ENCODE data around the gene BLTP2.
A peak's percentile ranks its signal among the peaks of the same experiment; 100 is the strongest.
"Not testable (repeated sequence)": the region's sequence is repeated elsewhere in the genome, so short reads cannot be mapped to it uniquely, and the experiment has no call there.

Gene BLTP2

GRCh38 chr17:28646039-28646754, 1.2 kb upstream of the BLTP2 start:
- no peak for DNase-seq (ENCODE audit: low read depth in 3 of 3)

GRCh38 chr17:28645576-28645939, 600 bp upstream of the BLTP2 start:
- DNase-seq (ENCODE audit: low read depth in 3 of 3) = no peak

- DNase-seq (ENCODE audit: low read depth in 3 of 3) = peak in 1 of 3 donors; percentile 8
Measured at GRCh38 chr17:28643983-28644786, 773 bp downstream of the BLTP2 start.

DNA sequence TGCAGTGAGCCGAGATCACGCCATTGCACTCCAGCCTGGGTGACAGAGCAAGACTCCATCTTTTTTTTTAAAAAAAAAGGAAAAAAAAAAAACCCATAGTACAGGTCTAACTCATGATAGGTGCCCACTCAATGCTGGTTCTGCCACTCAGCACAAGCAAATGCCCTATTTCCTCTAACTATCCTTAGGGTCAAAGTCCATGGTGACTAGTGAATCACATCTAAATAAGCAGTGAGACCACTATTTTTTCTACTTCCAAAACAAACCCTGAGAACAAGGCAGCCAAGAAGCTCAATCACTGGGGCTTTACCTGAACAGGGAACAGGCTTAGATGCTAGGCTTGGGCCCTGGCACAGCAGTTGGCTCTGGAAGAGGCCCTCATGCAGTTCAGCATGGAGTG, 3.4 kb downstream of the BLTP2 start:
- no peak for DNase-seq (ENCODE audit: low read depth in 3 of 3)

GRCh38 chr17:28635506-28635905, 9.5 kb downstream of the BLTP2 start:
- no peak for DNase-seq (ENCODE audit: low read depth in 3 of 3)

GRCh38 chr17:28634206-28634865, 10.6 kb downstream of the BLTP2 start:
- no peak for DNase-seq (ENCODE audit: low read depth in 3 of 3)

GRCh38 chr17:28626818-28627217, 18.1 kb downstream of the BLTP2 start:
- no peak for DNase-seq (ENCODE audit: low read depth in 3 of 3)

DNA sequence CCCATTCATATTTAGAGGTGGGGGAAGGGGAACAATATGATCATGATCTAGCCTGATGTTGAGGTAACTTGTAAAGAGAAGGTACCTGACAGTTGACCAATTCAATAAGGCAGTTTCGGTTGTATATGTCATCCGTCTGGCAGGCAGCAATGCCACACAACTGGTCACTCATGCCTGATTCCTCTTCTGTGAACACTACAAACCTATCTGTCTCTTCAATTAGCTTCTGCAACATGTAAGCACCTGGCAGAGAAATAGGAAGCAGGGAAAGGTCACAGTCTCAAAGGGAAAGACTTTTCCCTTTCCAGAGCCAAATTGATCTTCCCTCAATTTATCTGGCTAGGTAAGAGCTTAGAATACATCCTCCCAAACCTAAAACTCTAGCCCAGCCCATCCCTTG, 20.8 kb downstream of the BLTP2 start:
- no peak for DNase-seq (ENCODE audit: low read depth in 3 of 3)

GRCh38 chr17:28623696-28624095, 21.3 kb downstream of the BLTP2 start:
- DNase-seq (ENCODE audit: low read depth in 3 of 3) = no peak

- no peak for DNase-seq (ENCODE audit: low read depth in 3 of 3)
Measured at GRCh38 chr17:28622186-28622585, 22.8 kb downstream of the BLTP2 start.

DNA sequence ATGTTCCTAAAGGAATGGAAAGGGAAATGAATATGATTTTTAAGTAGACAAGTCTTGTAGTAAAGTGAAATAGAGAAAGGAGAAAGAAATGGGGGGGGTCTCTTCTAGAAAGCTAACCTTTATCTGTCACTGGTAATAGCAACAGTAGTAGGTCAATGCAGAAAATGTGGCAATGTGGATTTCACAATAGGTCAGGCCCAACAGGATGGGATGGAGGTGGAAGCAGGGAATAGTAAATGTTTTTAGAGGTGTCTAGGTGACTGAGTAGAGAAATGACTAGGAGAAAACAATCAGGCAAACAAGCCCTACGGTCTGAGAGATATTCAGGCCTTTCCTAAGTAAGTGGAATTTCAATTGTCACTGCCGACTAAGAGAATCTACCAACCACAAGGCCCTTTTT, 24.9 kb downstream of the BLTP2 start:
- no peak for DNase-seq (ENCODE audit: low read depth in 3 of 3)

- DNase-seq (ENCODE audit: low read depth in 3 of 3) = no peak
Measured at GRCh38 chr17:28618464-28618863, 26.5 kb downstream of the BLTP2 start.

DNA sequence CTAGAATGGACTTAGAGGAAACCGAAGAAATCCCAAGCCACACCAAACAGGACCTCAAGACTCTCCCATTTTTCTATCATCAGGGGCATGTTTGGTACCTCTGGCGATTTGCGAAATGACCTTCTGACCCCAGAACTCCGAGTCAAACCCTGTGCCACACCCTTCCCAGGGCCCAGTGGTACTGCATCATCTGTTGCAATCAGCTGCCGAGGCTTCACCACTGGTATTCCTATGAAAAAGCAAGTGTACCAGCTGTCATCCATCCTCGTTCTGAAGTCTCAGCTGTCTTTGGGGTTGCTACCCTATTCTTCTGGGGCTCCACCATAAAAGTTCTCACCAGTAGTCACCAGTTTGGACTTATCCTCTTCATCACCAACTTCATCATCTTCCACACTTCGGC, 28.7 kb downstream of the BLTP2 start:
- no peak for DNase-seq (ENCODE audit: low read depth in 3 of 3)

GRCh38 chr17:28615260-28615940, 29.6 kb downstream of the BLTP2 start:
- no peak for DNase-seq (ENCODE audit: low read depth in 3 of 3)

DNA sequence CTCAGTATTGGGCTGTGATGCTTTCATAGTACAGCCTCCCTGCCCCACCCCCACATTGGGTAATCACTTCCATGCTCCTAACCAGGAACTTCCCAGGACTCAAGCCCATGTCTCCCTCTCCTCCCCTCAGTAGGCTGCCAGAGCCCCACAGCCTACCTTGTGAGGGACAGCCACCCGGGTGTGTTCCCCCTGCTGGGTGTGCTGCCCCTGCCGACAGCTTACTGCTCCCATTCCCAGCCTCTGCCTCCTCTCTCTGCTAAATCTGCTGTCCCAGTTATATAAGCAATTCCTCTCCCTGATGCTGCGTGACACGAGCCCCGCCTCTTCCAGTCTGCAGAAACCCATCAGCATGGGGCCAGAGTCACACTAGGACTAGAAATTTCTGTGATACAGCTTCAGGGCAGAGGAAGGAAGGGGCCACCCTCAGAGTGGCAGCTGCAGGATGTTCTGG, 31.0 kb downstream of the BLTP2 start, which contains the start of gene RSKR:
Gene RSKR (minus strand): TSS at position 255 of the 451 bp plus-strand sequence. CDS start 24 bp downstream, at position 231.
- no peak for DNase-seq (ENCODE audit: low read depth in 3 of 3)

DNA sequence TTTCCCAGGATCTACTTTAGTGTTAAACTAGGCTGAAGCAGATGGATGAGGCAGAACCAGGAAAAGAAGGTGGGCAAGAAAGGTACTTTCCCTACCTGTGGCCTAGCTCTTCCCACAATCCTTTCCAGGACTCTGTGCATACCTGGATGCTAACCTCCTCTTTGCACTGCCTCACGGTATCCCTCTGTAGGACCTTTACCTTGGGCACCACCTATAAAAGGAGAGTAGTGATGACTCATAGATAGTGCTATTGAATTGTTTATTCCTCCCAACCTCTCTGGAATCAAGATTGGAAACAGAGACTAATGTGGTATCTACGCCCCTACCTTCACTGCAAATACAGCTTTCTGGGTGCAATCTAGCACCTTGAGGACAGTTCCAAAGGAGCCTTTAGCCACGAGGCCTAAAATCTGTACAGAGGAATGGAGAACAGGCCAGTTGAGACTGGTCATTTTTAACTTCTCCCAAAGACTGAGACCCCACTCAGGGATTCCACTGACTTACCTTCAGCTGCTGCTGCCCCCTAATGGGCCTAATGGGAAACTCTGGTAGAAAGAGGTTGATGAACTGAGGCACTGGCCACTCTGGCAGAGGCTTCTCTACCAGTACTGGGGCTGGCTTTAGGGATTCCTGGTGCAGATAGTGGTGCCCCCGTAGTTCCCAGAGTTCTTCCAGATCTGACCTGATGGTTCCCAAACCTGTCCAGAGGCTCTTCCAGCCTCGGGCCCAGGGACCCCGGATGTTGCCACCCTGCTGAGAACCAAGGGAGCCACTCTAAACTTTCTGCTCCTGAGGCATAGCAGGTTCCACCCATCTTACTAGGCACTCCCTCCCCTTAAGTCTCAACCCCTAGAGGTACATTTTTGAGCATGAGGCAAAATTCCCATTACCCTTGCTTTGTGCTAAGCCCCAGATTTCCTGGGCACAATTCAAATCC, 31.8 kb downstream of the BLTP2 start:
- peak in 1 of 3 donors; percentile 20 for DNase-seq (ENCODE audit: low read depth in 3 of 3)

DNA sequence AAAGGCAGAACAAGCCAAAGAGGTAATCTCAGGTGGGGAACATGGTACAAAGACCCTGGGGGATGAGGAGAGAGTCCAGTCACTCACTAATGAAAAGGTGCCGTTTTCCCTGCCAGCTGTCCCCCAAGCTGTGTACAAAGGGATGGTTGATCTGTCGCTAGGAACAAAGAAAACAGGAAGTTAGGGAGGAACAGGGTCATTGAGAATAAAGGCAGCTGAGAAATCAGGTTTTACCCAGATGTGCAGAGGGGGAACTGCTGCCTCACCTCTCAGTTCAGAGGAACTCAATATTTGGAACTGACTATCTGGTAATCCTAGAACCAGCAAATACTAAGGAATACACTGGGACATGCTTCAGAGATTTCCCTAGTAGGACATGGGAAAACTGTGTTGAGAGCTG, 32.4 kb downstream of the BLTP2 start:
- no peak for DNase-seq (ENCODE audit: low read depth in 3 of 3)

GRCh38 chr17:28610376-28610775, 34.6 kb downstream of the BLTP2 start:
- DNase-seq (ENCODE audit: low read depth in 3 of 3) = no peak

- not testable (repeated sequence) for DNase-seq (ENCODE audit: low read depth in 3 of 3)
Measured at GRCh38 chr17:28604031-28604430, 40.9 kb downstream of the BLTP2 start.

GRCh38 chr17:28599311-28600184, 45.4 kb downstream of the BLTP2 start:
- DNase-seq (ENCODE audit: low read depth in 3 of 3) = peak; percentile 47 to 61 (median 55)
